Glutamatergic neuron (in vitro differentiated cells): ENCODE measurements around the gene HOXB2. TPM values are rescaled to one million over a fixed set of nuclear protein-coding genes. Genes with fewer than 3 reads are reported as not detected.

Source experiments
- DNase-seq: peaks from one replicate; pipeline ENCODE4 v3.0.0; 2022
- H3K27ac Mint-ChIP-seq: one replicate; pipeline ENCODE4 v1.8.0; 2020; ENCODE audit warnings: mild to moderate bottlenecking, mixed read lengths, inconsistent platforms; ENCODE audit not compliant: unreplicated experiment
- H3K27me3 Mint-ChIP-seq: one replicate; pipeline ENCODE4 v1.8.0; 2020; ENCODE audit warnings: mild to moderate bottlenecking, moderate library complexity, mixed read lengths, inconsistent platforms; ENCODE audit not compliant: unreplicated experiment
- H3K36me3 Mint-ChIP-seq: one replicate; pipeline ENCODE4 v1.8.0; 2020; ENCODE audit warnings: mild to moderate bottlenecking, mixed read lengths, inconsistent platforms; ENCODE audit not compliant: unreplicated experiment
- H3K4me1 Mint-ChIP-seq: one replicate; pipeline ENCODE4 v1.8.0; 2020; ENCODE audit warnings: mild to moderate bottlenecking, low read depth, mixed read lengths, inconsistent platforms; ENCODE audit not compliant: unreplicated experiment
- H3K4me3 Mint-ChIP-seq: one replicate; pipeline ENCODE4 v1.8.0; 2020; ENCODE audit warnings: mild to moderate bottlenecking, mixed read lengths, inconsistent platforms; ENCODE audit not compliant: unreplicated experiment
- H3K9me3 Mint-ChIP-seq: one replicate; pipeline ENCODE4 v1.8.0; 2020; ENCODE audit warnings: mild to moderate bottlenecking, moderate library complexity, mixed read lengths, inconsistent platforms; ENCODE audit not compliant: unreplicated experiment
- total RNA-seq: library from RNA; stranded (reverse); fragmentation: NEBNext Ultra II Directional; extraction: Animal tissue kit (Norgen Biotek cat#: 25700); gene quantifications from one replicate; pipeline ENCODE4 v1.2.1, GENCODE V29; 2021; ENCODE audit not compliant: unreplicated experiment
- TF ChIP-seq, protein P1 (sequence below): fragments of 200-600 bp; sonication (generic); IDR thresholded peaks from one replicate; pipeline ENCODE4 v1.5.0; 2021; ENCODE audit not compliant: partially characterized antibody, unreplicated experiment

Gene HOXB2
- total RNA-seq, 1 donor from 2014 or later, result 12.7 TPM

DNA sequence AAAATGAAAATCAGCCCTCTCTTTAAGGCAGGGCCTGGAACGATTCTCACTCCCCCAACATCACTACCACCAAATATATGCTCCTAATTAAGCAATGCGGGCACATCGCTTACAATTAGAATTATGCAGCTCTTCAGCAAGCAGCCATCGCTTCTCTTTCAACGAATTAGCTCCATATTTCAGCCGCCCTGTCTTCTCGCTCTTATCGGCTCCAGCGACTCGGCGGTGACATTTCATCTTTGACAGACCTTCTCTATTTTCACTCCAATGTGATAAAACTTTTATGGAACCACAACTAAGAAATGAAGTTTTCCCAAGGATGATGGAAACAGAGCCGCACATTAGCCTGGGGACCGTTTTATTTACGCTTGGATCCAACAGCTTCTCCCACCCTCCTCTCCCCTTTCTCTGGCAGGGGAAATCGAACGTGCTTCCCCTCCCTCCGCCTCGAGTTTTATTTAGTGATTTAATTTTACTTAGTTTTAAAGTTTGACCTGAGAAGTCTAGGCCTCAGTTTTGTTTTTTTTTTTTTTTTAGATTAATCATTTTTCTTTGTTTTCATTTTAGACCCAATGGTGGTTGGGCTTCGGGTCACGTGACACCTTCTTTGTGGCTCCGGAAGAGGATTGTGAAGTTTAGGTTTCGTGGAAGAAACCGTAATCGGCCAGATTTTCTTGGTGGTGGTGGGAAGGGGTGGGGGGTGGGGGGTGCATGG is 3.1 kb upstream of the HOXB2 start:
- Mint-ChIP-seq H3K27ac (peak overlapping the region; percentile 26), H3K9me3 (peaks cover 13% of the 10 kb centered on the region), H3K27me3 (peaks cover 40% of the 10 kb centered on the region), H3K4me1 (peaks cover 11% of the 10 kb centered on the region), H3K36me3 (no peaks in the 10 kb centered on the region), H3K4me3 (peak overlapping the region; percentile 66)
- no peak for DNase-seq
- TF ChIP-seq, protein P1, sequence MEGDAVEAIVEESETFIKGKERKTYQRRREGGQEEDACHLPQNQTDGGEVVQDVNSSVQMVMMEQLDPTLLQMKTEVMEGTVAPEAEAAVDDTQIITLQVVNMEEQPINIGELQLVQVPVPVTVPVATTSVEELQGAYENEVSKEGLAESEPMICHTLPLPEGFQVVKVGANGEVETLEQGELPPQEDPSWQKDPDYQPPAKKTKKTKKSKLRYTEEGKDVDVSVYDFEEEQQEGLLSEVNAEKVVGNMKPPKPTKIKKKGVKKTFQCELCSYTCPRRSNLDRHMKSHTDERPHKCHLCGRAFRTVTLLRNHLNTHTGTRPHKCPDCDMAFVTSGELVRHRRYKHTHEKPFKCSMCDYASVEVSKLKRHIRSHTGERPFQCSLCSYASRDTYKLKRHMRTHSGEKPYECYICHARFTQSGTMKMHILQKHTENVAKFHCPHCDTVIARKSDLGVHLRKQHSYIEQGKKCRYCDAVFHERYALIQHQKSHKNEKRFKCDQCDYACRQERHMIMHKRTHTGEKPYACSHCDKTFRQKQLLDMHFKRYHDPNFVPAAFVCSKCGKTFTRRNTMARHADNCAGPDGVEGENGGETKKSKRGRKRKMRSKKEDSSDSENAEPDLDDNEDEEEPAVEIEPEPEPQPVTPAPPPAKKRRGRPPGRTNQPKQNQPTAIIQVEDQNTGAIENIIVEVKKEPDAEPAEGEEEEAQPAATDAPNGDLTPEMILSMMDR, result no peak

DNA sequence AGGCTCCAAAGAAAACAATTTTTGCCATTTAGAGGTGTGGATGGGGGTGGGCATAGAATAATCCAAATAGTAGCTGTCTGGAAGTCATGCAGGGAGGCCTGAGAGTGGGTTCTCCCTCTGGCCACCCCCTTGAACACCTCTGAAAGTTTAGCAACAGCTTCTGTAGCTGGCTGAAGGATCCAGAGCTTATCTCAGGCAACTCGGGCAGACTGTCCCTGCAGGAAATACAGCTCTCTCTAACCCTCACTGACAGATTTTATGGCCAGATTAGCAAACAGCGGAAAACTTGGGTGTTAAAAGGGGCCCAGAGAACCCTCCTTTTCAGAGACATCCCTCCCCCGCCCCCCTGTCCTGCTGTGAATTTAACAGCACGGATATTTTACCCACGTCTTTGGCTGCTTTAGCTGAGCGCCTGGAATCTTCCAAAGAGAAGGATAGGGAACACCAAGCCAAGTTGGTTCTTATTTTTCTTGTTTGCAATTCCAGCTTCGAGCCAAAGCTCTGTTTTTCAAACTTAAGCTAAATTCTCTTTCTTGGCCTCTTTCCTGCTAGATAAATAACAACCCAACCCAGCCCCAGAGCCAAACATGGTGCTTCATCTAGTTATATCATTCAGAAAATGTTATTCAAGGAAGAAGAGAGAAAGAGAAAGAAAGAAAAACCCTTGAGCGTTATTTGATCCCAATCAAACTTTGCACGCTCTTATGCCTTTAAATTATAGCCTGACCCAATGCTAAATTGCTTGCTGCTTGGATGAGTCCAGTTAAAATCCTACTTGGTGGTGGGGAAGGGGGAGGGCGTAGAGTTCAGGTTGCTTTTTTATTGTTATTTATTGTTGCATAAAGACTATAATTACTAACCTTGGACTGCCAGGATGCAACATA is 2.3 kb upstream of the HOXB2 start:
- Mint-ChIP-seq H3K27me3 (peaks cover 42% of the 10 kb centered on the region), H3K27ac (peak overlapping the region; percentile 26), H3K9me3 (peaks cover 18% of the 10 kb centered on the region), H3K36me3 (no peaks in the 10 kb centered on the region), H3K4me3 (peak overlapping the region; percentile 68), H3K4me1 (peaks cover 11% of the 10 kb centered on the region)
- DNase-seq, result no peak
- TF ChIP-seq, protein P1, result no peak

GRCh38 chr17:48546137-48546923 is 1.4 kb upstream of the HOXB2 start:
- Mint-ChIP-seq H3K36me3 (no peaks in the 10 kb centered on the region), H3K4me3 (peak overlapping the region; percentile 68), H3K4me1 (peaks cover 11% of the 10 kb centered on the region), H3K9me3 (peaks cover 16% of the 10 kb centered on the region), H3K27me3 (peaks cover 43% of the 10 kb centered on the region), H3K27ac (no peak overlapping the region)
- no peak for DNase-seq
- TF ChIP-seq, protein P1, result no peak

- Mint-ChIP-seq H3K27me3 (peaks cover 45% of the 10 kb centered on the region), H3K4me3 (peak overlapping the region; percentile 63), H3K36me3 (no peaks in the 10 kb centered on the region), H3K4me1 (peaks cover 14% of the 10 kb centered on the region), H3K9me3 (peaks cover 20% of the 10 kb centered on the region), H3K27ac (peak overlapping the region; percentile 45)
- no peak for DNase-seq
- TF ChIP-seq, protein P1, result no peak
These were observed 630 bp upstream of the HOXB2 start for GRCh38 chr17:48545539-48545938.
